Stimulated activated CD8-positive, alpha-beta memory T cell treated with anti-CD3 and anti-CD28 coated beads, Interleukin-15, amount 100 ng/mL, for 24 hours (primary cell): Measurements from ENCODE around the gene OR11G2.
"Not testable (repeated sequence)": the region's sequence is repeated elsewhere in the genome, so short reads cannot be mapped to it uniquely, and the experiment has no call there.

Experiments used
- DNase-seq: peaks from one replicate; pipeline ENCODE4 v3.0.0-alpha.2; 2020; ENCODE audit warnings: low read depth

OR11G2 gene

GRCh38 chr14:20190596-20190995, at the start of gene OR11G2:
Gene OR11G2 (plus strand): TSS chr14:20190896. CDS start chr14:20197438, 6,542 bp downstream.
- no peak for DNase-seq

GRCh38 chr14:20143911-20144310, 46.8 kb upstream of the OR11G2 start:
- no peak for DNase-seq

- DNase-seq, result no peak
Measured at GRCh38 chr14:20144820-20145219, 45.9 kb upstream of the OR11G2 start.

GRCh38 chr14:20164462-20164861, 26.2 kb upstream of the OR11G2 start:
- DNase-seq, result no peak

- no peak for DNase-seq
Measured at GRCh38 chr14:20167091-20167490, 23.6 kb upstream of the OR11G2 start.

- not testable (repeated sequence) for DNase-seq
Measured at GRCh38 chr14:20169852-20170251, 20.8 kb upstream of the OR11G2 start.

GRCh38 chr14:20174205-20174604, 16.5 kb upstream of the OR11G2 start:
- not testable (repeated sequence) for DNase-seq

- no peak for DNase-seq
Measured at GRCh38 chr14:20176330-20176729, 14.4 kb upstream of the OR11G2 start.

- DNase-seq, result no peak
Measured at GRCh38 chr14:20177433-20177974, 13.2 kb upstream of the OR11G2 start.

GRCh38 chr14:20179218-20179617, 11.5 kb upstream of the OR11G2 start:
- DNase-seq, result no peak

- no peak for DNase-seq
Measured at GRCh38 chr14:20179880-20180279, 10.8 kb upstream of the OR11G2 start.

- DNase-seq, result no peak
Measured at GRCh38 chr14:20180486-20180885, 10.2 kb upstream of the OR11G2 start.

- no peak for DNase-seq
Measured at GRCh38 chr14:20184181-20184580, 6.5 kb upstream of the OR11G2 start.

GRCh38 chr14:20191396-20191795, 700 bp downstream of the OR11G2 start:
- DNase-seq, result no peak

GRCh38 chr14:20194101-20194500, 3.4 kb downstream of the OR11G2 start:
- no peak for DNase-seq

GRCh38 chr14:20195170-20195569, 4.5 kb downstream of the OR11G2 start:
- not testable (repeated sequence) for DNase-seq

GRCh38 chr14:20195911-20196310, 5.2 kb downstream of the OR11G2 start:
- no peak for DNase-seq

- no peak for DNase-seq
Measured at GRCh38 chr14:20197459-20197858, 6.8 kb downstream of the OR11G2 start.

- no peak for DNase-seq
Measured at GRCh38 chr14:20198991-20199390, 8.3 kb downstream of the OR11G2 start.

GRCh38 chr14:20204721-20205120, 14.0 kb downstream of the OR11G2 start:
- DNase-seq, result no peak

GRCh38 chr14:20209595-20209994, 18.9 kb downstream of the OR11G2 start:
- DNase-seq, result no peak

GRCh38 chr14:20212406-20212805, 21.7 kb downstream of the OR11G2 start:
- DNase-seq, result not testable (repeated sequence)

GRCh38 chr14:20215196-20215595, 24.5 kb downstream of the OR11G2 start:
- no peak for DNase-seq

- DNase-seq, result no peak
Measured at GRCh38 chr14:20219033-20219432, 28.3 kb downstream of the OR11G2 start.

- no peak for DNase-seq
Measured at GRCh38 chr14:20223410-20223809, 32.7 kb downstream of the OR11G2 start, which contains the start of gene OR11H6. Gene OR11H6 (plus strand): TSS chr14:20223710. CDS start chr14:20223710, 0 bp downstream.
